Type B pancreatic cell (in vitro differentiated cells): Measurements from ENCODE around the gene PCBP2. TPM values are rescaled to one million over a fixed set of nuclear protein-coding genes. Genes with fewer than 3 reads are reported as not detected.

Experiments used
- DNase-seq: peaks from one replicate; pipeline ENCODE4 v3.0.0; 2021; ENCODE audit warnings: mixed read lengths; ENCODE audit not compliant: unreplicated experiment; ENCODE audit errors: extremely low spot score
- H3K27ac Mint-ChIP-seq: 2 replicates; pipeline ENCODE4 v1.8.0; 2021; ENCODE audit warnings: mild to moderate bottlenecking, mixed read lengths
- H3K27me3 Mint-ChIP-seq: 2 replicates; pipeline ENCODE4 v1.8.0; 2021; ENCODE audit warnings: mixed read lengths
- H3K36me3 Mint-ChIP-seq: 2 replicates; pipeline ENCODE4 v1.8.0; 2021; ENCODE audit warnings: mixed read lengths
- H3K4me1 Mint-ChIP-seq: one replicate; pipeline ENCODE4 v1.8.0; 2021; ENCODE audit warnings: mixed read lengths; ENCODE audit not compliant: unreplicated experiment
- H3K4me3 Mint-ChIP-seq: 2 replicates; pipeline ENCODE4 v1.8.0; 2021; ENCODE audit warnings: mild to moderate bottlenecking, mixed read lengths
- H3K9me3 Mint-ChIP-seq: 2 replicates; pipeline ENCODE4 v1.8.0; 2021; ENCODE audit warnings: mixed read lengths
- total RNA-seq: library from RNA; stranded (reverse); gene quantifications from 2 replicates; pipeline ENCODE4 v1.2.1, GENCODE V29; 2021; ENCODE audit warnings: low replicate concordance
- TF ChIP-seq, protein P1 (sequence below): fragments of 200-600 bp; sonication (generic); conservative IDR thresholded peaks from 2 replicates; pipeline ENCODE4 v1.5.0; 2021; ENCODE audit warnings: antibody characterized with exemption, mild to moderate bottlenecking

The PCBP2 gene
- total RNA-seq, 1 donor from 2014 or later = 1,222 TPM

DNA sequence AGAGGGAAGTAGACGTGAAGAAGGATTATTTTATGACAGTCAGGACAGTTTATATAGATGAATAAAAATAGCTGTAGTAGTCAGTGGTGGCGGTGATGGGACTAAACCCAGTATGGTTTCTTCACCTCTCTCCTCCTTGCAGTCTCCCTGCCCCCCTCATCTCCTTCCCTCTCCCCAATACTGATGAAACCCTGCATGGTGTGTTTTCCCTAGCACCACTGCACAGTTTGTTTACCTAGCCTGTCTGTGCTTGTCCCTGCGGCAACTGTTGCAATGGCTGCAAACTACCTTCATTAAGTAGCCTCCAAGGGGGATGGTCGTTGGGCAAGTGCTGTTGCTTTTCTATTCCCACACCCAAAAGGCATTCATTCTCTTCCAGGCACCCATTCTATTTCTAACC lies 14.7 kb downstream of the PCBP2 start:
- Mint-ChIP-seq H3K27me3 (no peaks in the 10 kb centered on the region), H3K36me3 (peaks cover 54% of the 10 kb centered on the region), H3K9me3 (no peaks in the 10 kb centered on the region), H3K4me3 (no peak overlapping the region), H3K4me1 (peaks cover 11% of the 10 kb centered on the region), H3K27ac (peak overlapping the region; percentile 56)
- DNase-seq = no peak
- TF ChIP-seq, protein P1, sequence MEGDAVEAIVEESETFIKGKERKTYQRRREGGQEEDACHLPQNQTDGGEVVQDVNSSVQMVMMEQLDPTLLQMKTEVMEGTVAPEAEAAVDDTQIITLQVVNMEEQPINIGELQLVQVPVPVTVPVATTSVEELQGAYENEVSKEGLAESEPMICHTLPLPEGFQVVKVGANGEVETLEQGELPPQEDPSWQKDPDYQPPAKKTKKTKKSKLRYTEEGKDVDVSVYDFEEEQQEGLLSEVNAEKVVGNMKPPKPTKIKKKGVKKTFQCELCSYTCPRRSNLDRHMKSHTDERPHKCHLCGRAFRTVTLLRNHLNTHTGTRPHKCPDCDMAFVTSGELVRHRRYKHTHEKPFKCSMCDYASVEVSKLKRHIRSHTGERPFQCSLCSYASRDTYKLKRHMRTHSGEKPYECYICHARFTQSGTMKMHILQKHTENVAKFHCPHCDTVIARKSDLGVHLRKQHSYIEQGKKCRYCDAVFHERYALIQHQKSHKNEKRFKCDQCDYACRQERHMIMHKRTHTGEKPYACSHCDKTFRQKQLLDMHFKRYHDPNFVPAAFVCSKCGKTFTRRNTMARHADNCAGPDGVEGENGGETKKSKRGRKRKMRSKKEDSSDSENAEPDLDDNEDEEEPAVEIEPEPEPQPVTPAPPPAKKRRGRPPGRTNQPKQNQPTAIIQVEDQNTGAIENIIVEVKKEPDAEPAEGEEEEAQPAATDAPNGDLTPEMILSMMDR = no peak

DNA sequence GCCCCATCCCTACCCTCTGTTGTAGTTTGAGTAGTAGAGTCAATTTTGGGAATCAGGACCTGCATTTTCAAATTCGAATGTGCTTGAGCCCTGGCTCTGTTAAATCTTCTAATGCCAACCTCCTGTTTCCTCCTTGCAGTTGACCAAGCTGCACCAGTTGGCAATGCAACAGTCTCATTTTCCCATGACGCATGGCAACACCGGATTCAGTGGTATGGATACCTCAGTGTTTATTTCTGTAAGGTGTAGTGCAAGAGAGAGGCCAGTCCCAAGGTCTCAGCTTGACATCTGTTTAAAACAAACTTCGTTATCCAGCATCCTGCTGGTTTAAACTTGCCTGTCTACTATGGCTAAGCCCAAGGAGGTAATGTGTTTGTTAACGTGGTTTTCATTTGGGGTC lies 15.2 kb downstream of the PCBP2 start:
- TF ChIP-seq, protein P1 = no peak
- Mint-ChIP-seq H3K27ac (peak overlapping the region; percentile 56), H3K4me1 (peaks cover 12% of the 10 kb centered on the region), H3K9me3 (no peaks in the 10 kb centered on the region), H3K36me3 (peaks cover 55% of the 10 kb centered on the region), H3K27me3 (no peaks in the 10 kb centered on the region), H3K4me3 (no peak overlapping the region)
- DNase-seq = no peak

DNA sequence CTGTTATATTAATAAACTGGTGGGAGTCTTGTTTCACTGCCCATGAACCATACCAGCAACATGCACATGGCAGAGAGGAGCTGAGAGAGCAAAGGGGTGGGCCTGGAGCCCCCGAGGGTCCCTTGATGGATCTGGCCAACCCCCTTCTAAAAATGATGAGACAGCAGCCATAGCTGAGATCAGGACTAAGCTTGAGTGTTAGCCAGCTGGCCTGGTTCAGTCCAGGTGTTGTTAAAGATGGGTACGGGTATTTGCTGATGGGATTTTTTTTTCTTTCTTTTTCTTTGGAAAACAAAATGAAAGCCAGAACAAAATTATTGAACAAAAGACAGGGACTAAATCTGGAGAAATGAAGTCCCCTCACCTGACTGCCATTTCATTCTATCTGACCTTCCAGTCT lies 16.0 kb downstream of the PCBP2 start:
- Mint-ChIP-seq H3K4me1 (peaks cover 12% of the 10 kb centered on the region), H3K9me3 (no peaks in the 10 kb centered on the region), H3K4me3 (no peak overlapping the region), H3K36me3 (peaks cover 54% of the 10 kb centered on the region), H3K27me3 (no peaks in the 10 kb centered on the region), H3K27ac (no peak overlapping the region)
- TF ChIP-seq, protein P1 = no peak
- DNase-seq = no peak

DNA sequence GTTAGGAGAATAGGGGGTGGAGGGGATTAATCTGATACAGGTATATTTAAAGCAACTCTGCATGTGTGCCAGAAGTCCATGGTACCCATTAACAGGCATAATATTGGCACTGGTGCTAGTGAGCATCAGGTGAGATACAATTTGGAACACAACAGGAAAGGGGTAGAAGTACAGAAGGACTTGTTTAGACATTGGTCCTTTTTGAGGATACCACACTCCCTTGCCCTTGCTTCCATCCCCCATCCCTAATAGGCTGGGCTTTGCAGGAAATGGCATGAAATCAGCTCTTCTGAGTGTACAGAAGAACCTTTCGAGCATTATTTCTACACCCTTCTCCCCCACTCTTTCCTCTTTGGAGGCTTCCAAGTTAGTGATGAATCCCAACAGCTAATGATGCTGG lies 16.4 kb downstream of the PCBP2 start:
- no peak overlapping the region for H3K4me3 Mint-ChIP-seq
- H3K4me1 Mint-ChIP-seq = peaks cover 12% of the 10 kb centered on the region
- no peak overlapping the region for H3K27ac Mint-ChIP-seq
- TF ChIP-seq, protein P1 = no peak
- no peak for DNase-seq
- H3K27me3 Mint-ChIP-seq = no peaks in the 10 kb centered on the region
- peaks cover 51% of the 10 kb centered on the region for H3K36me3 Mint-ChIP-seq
- no peaks in the 10 kb centered on the region for H3K9me3 Mint-ChIP-seq

DNA sequence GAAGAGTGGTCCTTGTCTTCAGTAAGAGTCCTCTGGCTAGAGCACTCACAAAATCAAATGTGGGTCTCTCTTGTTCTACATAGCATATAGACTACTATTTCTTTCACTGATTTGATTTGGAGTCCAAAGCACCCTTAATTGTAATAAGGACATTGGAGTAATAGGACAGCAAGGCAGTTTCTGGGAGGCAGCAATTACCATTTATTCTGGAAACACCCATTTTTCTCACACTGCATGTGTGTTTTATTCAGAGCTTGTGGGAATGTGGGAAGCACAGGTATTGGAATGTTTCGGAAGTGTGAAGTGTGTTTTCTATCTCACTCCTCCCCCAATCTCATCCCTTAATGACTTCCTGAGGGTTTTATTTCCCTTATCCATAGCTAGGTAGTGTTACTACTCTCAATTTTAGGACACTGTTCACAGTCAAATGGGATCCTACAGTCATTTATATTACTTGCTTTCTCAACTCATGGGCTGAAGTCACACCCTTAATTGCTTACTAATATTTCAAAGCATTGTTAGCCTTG lies 20.2 kb downstream of the PCBP2 start:
- Mint-ChIP-seq H3K4me1 (peaks cover 13% of the 10 kb centered on the region), H3K27ac (no peak overlapping the region), H3K9me3 (no peaks in the 10 kb centered on the region), H3K36me3 (peaks cover 58% of the 10 kb centered on the region), H3K4me3 (no peak overlapping the region), H3K27me3 (no peaks in the 10 kb centered on the region)
- DNase-seq = no peak
- TF ChIP-seq, protein P1 = no peak

DNA sequence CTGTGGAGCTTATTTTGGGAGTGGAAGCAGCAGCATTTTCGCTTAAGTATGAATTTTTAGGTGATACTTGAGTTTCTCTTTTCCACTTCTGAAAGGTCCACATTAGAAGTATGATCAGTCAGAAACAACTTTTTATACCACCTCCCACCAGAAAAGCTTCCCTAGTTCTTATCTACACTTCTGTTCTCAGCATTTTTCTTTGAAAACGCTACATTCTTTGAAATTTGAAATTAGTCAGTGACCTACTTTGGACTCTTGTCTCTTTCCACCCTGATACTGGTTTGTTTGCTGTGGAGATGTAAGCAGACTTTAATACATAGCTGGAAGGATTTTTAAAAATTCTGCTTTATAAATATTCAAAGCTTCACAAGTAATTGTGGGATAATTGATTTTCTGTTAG lies 22.2 kb downstream of the PCBP2 start:
- no peak for DNase-seq
- Mint-ChIP-seq H3K9me3 (no peaks in the 10 kb centered on the region), H3K4me1 (peaks cover 13% of the 10 kb centered on the region), H3K36me3 (peaks cover 45% of the 10 kb centered on the region), H3K27me3 (no peaks in the 10 kb centered on the region), H3K27ac (peak overlapping the region; percentile 17), H3K4me3 (no peak overlapping the region)
- TF ChIP-seq, protein P1 = no peak
